NOMO-1 (cell line): ENCODE data around the gene AIG1.
A peak's percentile ranks its signal among the peaks of the same experiment; 100 is the strongest.
"Not testable (repeated sequence)": the region's sequence is repeated elsewhere in the genome, so short reads cannot be mapped to it uniquely, and the experiment has no call there.

ENCODE experiments used
- DNase-seq, 2 experiments: peaks; one replicate each; lab custom pipeline; 2025; ENCODE audit not compliant: unreplicated experiment in 2 of 2; lab: John Stamatoyannopoulos, UW

AIG1 gene

GRCh38 chr6:143301188-143301587 is 240.5 kb downstream of the AIG1 start:
- DNase-seq: no peak

- not testable (repeated sequence) for DNase-seq
These were observed 247.1 kb downstream of the AIG1 start for GRCh38 chr6:143307760-143308159.

GRCh38 chr6:143313163-143313562 is 252.5 kb downstream of the AIG1 start:
- no peak for DNase-seq

- no peak for DNase-seq
These were observed 260.9 kb downstream of the AIG1 start for GRCh38 chr6:143321491-143322086.

- no peak for DNase-seq
These were observed 261.7 kb downstream of the AIG1 start for GRCh38 chr6:143322386-143322785.

GRCh38 chr6:143323729-143324470 is 263.2 kb downstream of the AIG1 start:
- peak; percentile 65 to 91 for DNase-seq

- DNase-seq: no peak
These were observed 264.9 kb downstream of the AIG1 start for GRCh38 chr6:143325379-143326140.

- no peak for DNase-seq
These were observed 268.2 kb downstream of the AIG1 start for GRCh38 chr6:143328876-143329275.

- no peak for DNase-seq
These were observed 268.6 kb downstream of the AIG1 start for GRCh38 chr6:143329323-143329722.

GRCh38 chr6:143331362-143331761 is 270.7 kb downstream of the AIG1 start:
- DNase-seq: no peak

GRCh38 chr6:143332153-143332845 is 271.6 kb downstream of the AIG1 start:
- no peak for DNase-seq

GRCh38 chr6:143333081-143333480 is 272.4 kb downstream of the AIG1 start:
- DNase-seq: no peak

GRCh38 chr6:143333749-143334520 is 273.2 kb downstream of the AIG1 start:
- no peak for DNase-seq

- no peak for DNase-seq
These were observed 275.2 kb downstream of the AIG1 start for GRCh38 chr6:143335865-143336264.

GRCh38 chr6:143336446-143337152 is 275.9 kb downstream of the AIG1 start:
- no peak for DNase-seq

GRCh38 chr6:143337201-143337949 is 276.7 kb downstream of the AIG1 start:
- DNase-seq: no peak

- DNase-seq: no peak
These were observed 278.5 kb downstream of the AIG1 start for GRCh38 chr6:143339223-143339622.

GRCh38 chr6:143345477-143345876 is 284.8 kb downstream of the AIG1 start:
- DNase-seq: not testable (repeated sequence)

GRCh38 chr6:143346004-143346403 is 285.3 kb downstream of the AIG1 start:
- DNase-seq: no peak
